ENCODE results near the gene WDR33. TPM values are rescaled to one million over a fixed set of nuclear protein-coding genes. Genes with fewer than 3 reads are reported as not detected.

The WDR33 gene
- total and polyA plus RNA-seq, 2 donors (not counting 3 experiments of a cell fraction or from before 2014, with no cell fraction given) = 16.4 to 52.5 TPM

DNA sequence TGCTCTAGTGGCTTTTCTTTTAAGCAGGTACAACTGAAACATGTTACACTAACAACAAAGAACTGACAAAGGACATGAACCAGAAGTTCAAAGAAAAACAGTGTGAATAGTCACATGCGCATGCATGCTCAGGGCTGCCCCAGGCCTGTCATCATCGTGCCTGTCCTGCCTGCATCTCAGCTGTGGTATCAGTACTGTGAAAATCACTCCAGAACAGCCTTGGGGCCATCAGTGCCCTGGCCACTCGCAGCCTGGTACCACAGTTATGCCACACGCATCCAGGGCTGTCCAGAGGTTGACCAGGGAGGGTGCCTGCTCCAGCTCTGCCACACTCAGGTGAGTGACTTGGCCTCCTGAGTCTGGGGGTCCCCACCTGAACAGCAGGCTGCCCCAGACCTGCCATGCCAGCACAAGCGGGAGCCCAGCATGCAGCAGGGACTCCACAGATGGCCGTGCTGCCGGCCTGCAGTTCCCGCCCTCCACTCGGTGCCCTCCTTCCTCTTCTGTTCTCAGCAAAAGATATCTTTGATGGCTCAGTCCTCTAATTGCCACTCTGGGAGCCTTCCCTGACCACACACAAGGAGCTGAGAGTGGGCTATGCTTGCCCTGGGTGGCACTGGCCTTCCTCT lies 147.9 kb downstream of the WDR33 start:
- Histone ChIP-seq H3K9me1 (replicated peaks; ENCODE audit: control insufficient read depth, extremely low read depth, insufficient read depth, low read length) (no peaks in the 10 kb centered on the region), H3K27me3 (ENCODE audit: control insufficient read depth in 2 of 2, insufficient read depth in 2 of 2, low read length in 2 of 2) (no peaks in the 10 kb centered on the region), H3K36me3 (ENCODE audit: control insufficient read depth in 2 of 2, extremely low read depth in 1 of 2, insufficient read depth in 2 of 2, low read length in 2 of 2) (no peaks in the 10 kb centered on the region), H3K27ac (ENCODE audit: insufficient read depth, low read depth, low read length) (peak overlapping the region; percentile 62), H3K4me2 (ENCODE audit: insufficient read depth, low read length) (no peak overlapping the region), H2AFZ (ENCODE audit: low read depth, low read length) (no peak overlapping the region), H3K9me3 (replicated peaks; ENCODE audit: control insufficient read depth, insufficient read depth, low read length) (no peaks in the 10 kb centered on the region), H3K4me1 (ENCODE audit: control insufficient read depth, extremely low read depth, insufficient read depth, low read length) (peaks cover 55% of the 10 kb centered on the region), H3K79me2 (ENCODE audit: control insufficient read depth, insufficient read depth, low read length) (no peaks in the 10 kb centered on the region), H3K4me3 (replicated peaks in 1 of 3; ENCODE audit: insufficient read depth in 1 of 3, low read depth in 1 of 3, low read length in 3 of 3) (no peak overlapping the region), H4K20me1 (replicated peaks; ENCODE audit: control insufficient read depth, extremely low read depth, insufficient read depth, low read length) (no peaks in the 10 kb centered on the region), H3K9ac (replicated peaks; ENCODE audit: extremely low read depth, insufficient read depth, low read length) (no peak overlapping the region)
- peak; percentile 64 for FAIRE-seq
- dilution Hi-C loops (cut with MboI; ENCODE audit: extremely low pct_ligation_motif_present, low sequenced_read_pairs) = no loop called here
- intact Hi-C loops (cut with micrococcal nuclease) = no loop called here
- BruUV-seq (replicated peaks) = no TSS peak
- DNase-seq (ENCODE audit: low read depth, low spot score) = no peak
- TF ChIP-seq MYC (IDR thresholded peaks at IDR 0.05; ENCODE audit: low read depth, low read length) = no peak
- no peak for TF ChIP-seq GATA2 (IDR thresholded peaks at IDR 0.05; ENCODE audit: insufficient read depth, insufficient read length, low read depth, low read length)
- TF ChIP-seq, protein P1, sequence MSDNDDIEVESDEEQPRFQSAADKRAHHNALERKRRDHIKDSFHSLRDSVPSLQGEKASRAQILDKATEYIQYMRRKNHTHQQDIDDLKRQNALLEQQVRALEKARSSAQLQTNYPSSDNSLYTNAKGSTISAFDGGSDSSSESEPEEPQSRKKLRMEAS (IDR thresholded peaks at IDR 0.05; ENCODE audit: insufficient read depth, insufficient read length) = no peak
- TF ChIP-seq, protein P2, sequence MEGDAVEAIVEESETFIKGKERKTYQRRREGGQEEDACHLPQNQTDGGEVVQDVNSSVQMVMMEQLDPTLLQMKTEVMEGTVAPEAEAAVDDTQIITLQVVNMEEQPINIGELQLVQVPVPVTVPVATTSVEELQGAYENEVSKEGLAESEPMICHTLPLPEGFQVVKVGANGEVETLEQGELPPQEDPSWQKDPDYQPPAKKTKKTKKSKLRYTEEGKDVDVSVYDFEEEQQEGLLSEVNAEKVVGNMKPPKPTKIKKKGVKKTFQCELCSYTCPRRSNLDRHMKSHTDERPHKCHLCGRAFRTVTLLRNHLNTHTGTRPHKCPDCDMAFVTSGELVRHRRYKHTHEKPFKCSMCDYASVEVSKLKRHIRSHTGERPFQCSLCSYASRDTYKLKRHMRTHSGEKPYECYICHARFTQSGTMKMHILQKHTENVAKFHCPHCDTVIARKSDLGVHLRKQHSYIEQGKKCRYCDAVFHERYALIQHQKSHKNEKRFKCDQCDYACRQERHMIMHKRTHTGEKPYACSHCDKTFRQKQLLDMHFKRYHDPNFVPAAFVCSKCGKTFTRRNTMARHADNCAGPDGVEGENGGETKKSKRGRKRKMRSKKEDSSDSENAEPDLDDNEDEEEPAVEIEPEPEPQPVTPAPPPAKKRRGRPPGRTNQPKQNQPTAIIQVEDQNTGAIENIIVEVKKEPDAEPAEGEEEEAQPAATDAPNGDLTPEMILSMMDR (IDR thresholded peaks at IDR 0.05; ENCODE audit: extremely low read depth in 1 of 2, insufficient read depth in 1 of 2, low read depth in 1 of 2, low read length in 2 of 2) = no peak
- no peak for TF ChIP-seq POLR2AphosphoS5 (IDR thresholded peaks at IDR 0.05; ENCODE audit: insufficient read depth, low read depth, low read length)
- TF ChIP-seq EZH2 (IDR thresholded peaks at IDR 0.05; ENCODE audit: borderline replicate concordance, low read depth, low read length, severe bottlenecking) = no peak
- TF ChIP-seq POLR2A (IDR thresholded peaks at IDR 0.05; ENCODE audit: low read depth, low read length) = no peak
- no peak for TF ChIP-seq JUN (IDR thresholded peaks at IDR 0.05; ENCODE audit: borderline replicate concordance, insufficient read depth, insufficient read length, low read depth)
- no peak for TF ChIP-seq FOS (IDR thresholded peaks at IDR 0.05; ENCODE audit: borderline replicate concordance, insufficient read depth, low read length)
- CTCF ChIA-PET = interaction anchor here (0.6 to 6.9 kb wide), 7 partner anchors 13 to 264 kb away, joined by 3 to 37 read pairs (median 9); partner anchors contain the start of gene LIMS2
- POLR2A ChIA-PET = no interaction called here

All from endothelial cell of umbilical vein (primary cell).